GM12801 (cell line): ENCODE results near the gene SCGB3A1.

Experiments used
- TF ChIP-seq, protein P1 (sequence below): IDR thresholded peaks from one replicate; pipeline ENCODE4 v1.5.1; 2011; ENCODE audit warnings: control low read depth; ENCODE audit not compliant: insufficient read length; ENCODE audit errors: extremely low read depth

Gene SCGB3A1

DNA sequence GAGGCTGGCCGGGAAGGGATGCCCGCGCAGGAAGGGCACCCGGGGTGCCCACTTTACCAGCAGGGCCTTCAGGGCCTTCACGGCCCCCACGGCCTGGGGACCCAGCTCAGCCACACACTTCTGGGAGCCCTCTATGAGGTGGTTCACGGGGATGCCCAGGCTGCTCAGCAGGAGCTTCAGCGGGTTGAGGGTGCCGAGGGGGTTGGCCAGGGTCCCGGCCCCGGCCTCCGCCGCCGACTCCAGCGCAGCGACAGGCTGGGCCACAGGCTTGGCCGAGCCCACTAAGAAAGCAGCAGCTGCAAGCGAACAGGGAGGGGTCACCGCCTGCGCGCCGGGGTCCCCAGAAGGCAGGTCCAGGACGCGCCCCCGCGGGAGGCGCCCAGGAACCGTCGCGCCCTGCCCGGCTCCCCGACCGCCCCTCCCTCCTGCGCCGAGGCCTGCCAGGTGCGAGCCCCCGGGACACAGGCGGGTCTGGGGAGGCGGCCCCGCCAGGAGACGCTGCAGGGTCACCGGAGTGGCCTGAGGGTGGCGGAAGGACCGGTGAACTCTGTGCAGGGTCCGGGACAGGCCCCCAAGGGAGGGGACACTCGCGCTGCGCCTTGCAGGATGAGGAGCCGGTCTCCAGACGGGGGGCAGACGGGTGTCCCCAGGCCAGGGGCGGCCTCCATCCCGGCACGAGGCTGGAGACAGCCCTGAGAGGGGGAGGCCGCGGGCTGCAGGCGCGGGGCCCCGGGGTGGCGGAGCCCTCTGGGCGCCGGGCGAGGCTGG, 572 bp downstream of the SCGB3A1 start:
- TF ChIP-seq, protein P1, sequence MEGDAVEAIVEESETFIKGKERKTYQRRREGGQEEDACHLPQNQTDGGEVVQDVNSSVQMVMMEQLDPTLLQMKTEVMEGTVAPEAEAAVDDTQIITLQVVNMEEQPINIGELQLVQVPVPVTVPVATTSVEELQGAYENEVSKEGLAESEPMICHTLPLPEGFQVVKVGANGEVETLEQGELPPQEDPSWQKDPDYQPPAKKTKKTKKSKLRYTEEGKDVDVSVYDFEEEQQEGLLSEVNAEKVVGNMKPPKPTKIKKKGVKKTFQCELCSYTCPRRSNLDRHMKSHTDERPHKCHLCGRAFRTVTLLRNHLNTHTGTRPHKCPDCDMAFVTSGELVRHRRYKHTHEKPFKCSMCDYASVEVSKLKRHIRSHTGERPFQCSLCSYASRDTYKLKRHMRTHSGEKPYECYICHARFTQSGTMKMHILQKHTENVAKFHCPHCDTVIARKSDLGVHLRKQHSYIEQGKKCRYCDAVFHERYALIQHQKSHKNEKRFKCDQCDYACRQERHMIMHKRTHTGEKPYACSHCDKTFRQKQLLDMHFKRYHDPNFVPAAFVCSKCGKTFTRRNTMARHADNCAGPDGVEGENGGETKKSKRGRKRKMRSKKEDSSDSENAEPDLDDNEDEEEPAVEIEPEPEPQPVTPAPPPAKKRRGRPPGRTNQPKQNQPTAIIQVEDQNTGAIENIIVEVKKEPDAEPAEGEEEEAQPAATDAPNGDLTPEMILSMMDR, result no peak

DNA sequence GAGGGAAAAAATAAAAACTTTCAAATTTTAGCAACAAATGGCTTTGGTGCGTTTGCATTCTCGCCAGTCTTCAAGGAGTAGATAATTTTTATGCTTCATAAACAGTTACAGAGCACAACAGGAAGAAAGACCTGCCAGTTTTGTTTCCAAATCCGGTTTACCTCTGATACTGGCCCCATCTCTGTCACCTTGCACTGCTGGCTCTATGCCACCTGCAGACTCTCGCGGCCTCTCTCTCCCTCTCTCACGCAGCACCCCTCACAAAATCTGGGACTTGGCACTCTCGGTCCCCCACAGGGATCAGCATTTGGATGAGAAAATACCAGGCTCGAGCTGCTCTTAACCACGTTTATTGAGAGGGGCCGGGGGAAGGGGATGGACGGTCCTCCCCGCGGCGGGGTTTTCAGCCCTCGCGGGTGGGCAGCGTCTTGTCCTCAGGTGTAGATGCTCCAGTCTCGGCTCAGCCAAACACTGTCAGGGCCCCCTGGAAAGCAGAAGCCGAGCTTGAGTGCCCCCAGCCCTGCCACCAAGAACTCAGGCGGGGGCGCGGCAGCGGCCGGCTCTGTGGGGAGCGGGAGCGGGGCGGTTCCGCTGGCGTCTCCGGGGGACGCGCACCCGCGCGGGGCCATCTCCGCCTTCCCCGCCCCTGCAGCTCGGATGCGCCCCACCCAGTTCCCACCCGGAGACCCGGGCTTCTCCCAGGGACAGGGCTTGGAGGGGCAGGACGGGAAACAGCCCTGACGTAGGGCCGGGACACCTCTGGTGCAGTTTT, 1.3 kb downstream of the SCGB3A1 start:
- TF ChIP-seq, protein P1, result no peak

DNA sequence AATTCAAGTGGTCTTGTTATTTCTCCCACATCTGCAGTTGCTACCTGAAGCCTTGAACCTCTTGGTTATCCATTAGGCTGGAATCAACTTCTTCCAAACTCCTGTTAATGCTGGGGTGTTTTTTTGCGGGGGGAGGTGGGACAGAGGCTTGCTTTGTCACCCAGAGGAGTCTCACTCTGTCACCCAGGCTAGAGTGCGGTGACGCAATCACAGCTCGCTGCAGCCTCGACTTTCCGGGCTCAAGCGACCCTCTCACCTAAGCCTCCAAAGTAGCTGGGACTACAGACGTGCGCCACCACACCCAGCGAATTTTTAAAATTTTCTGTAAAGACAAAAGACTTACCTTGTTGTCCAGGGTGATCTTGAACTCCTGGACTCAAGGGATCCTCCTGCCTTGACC, 4.4 kb downstream of the SCGB3A1 start:
- TF ChIP-seq, protein P1, result no peak

DNA sequence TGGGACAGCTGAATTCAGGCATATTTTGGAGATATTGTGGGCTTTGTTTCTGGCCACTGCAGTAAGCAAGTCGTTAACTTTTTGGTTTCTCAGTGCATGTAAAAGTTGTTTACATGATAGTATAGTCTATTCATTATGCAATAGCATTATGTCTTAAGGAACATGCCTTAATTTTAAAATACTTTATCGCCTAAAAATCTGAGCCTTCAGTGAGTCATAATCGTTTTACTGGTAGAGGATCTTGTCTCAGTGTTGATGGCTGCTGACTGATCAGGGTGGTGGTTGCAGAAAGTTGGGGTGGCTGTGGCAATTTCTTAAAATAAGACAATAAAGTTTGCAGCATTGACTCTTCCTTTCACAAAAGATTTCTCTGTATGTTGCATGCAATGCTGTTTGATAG, 5.1 kb downstream of the SCGB3A1 start:
- TF ChIP-seq, protein P1, result no peak

DNA sequence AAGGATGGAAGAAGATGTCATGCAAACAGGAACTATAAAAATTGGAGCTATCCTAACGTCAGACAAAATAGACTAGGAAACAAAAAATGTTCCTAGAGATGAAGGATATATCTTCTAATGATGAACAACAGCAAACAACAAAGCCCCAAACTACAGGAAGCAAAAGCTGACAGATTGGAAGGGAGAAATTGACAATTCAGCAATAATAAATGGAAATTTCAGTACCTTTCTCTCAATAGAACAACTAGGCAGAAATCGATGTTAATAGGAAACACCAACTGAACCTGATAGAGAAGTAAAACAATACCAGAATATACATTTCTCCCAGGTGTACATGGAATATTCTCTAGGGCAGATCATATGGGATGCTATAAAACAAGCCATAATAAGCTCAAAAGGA, 7.6 kb downstream of the SCGB3A1 start:
- TF ChIP-seq, protein P1, result no peak

DNA sequence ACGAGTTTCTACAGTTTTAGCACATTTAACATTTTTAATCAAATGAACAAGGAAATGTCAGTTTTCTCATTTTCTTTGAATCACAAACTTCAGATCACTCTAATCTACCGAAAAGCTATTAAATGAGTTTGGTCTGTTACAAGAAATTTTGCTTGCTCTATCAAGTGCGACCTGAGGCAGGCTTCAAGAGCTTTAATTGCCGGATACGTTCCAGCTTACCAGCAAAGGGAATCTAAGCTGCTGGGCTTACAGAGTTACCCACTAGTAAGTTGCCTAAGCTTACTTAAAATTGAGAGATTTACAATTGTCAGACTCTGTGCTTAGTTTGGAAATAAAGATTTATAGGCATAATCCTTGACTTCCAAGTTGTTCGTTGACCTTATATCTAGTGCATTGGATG, 10.6 kb downstream of the SCGB3A1 start:
- TF ChIP-seq, protein P1, result no peak

DNA sequence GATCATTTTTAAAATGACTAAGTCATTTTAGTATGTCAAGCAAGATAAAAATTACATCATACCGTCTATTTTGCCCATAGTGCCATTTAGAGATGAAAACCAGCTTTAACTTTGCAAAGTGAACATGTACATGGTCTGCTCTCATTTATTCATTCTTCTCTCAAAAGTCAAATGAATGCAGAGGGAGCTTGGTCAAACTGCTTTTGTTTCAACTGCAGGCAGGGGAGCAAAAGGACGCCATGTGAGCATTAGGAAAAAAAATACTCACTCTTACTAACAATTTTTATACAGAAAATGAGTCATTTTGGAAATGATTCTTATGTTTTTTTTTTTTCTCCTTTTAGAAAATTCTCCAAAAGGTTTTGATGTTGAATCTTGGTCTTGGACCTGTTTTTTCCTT, 15.7 kb downstream of the SCGB3A1 start:
- TF ChIP-seq, protein P1, result no peak
